Measurements from ENCODE around the gene CELF4. TPM values are rescaled to one million over a fixed set of nuclear protein-coding genes. Genes with fewer than 3 reads are reported as not detected.

CELF4 gene
- total RNA-seq, 1 experiment from 2014 or later, result not detected

- peak; percentile 30 for DNase-seq (ENCODE audit: low read depth)
Measured at GRCh38 chr18:37574113-37574512, 8.5 kb upstream of the CELF4 start.

GRCh38 chr18:37572736-37573135 lies 7.1 kb upstream of the CELF4 start:
- DNase-seq (ENCODE audit: low read depth), result no peak

GRCh38 chr18:37571266-37571665 lies 5.7 kb upstream of the CELF4 start:
- no peak for DNase-seq (ENCODE audit: low read depth)

GRCh38 chr18:37570336-37570930 lies 4.8 kb upstream of the CELF4 start:
- DNase-seq (ENCODE audit: low read depth), result no peak

GRCh38 chr18:37568671-37569070 lies 3.1 kb upstream of the CELF4 start:
- no peak for DNase-seq (ENCODE audit: low read depth)

- DNase-seq (ENCODE audit: low read depth), result no peak
Measured at GRCh38 chr18:37567994-37568359, 2.4 kb upstream of the CELF4 start.

- DNase-seq (ENCODE audit: low read depth), result no peak
Measured at GRCh38 chr18:37567061-37567993, 1.7 kb upstream of the CELF4 start.

GRCh38 chr18:37566479-37567060 lies 972 bp upstream of the CELF4 start:
- no peak for DNase-seq (ENCODE audit: low read depth)

- peak; percentile 20 for DNase-seq (ENCODE audit: low read depth)
Measured at GRCh38 chr18:37565977-37566478, 430 bp upstream of the CELF4 start.

GRCh38 chr18:37564711-37565100 lies 892 bp downstream of the CELF4 start:
- DNase-seq (ENCODE audit: low read depth), result peak; percentile 42

GRCh38 chr18:37563931-37564392 lies 1.6 kb downstream of the CELF4 start:
- no peak for DNase-seq (ENCODE audit: low read depth)

GRCh38 chr18:37561986-37562385 lies 3.6 kb downstream of the CELF4 start:
- no peak for DNase-seq (ENCODE audit: low read depth)

- no peak for DNase-seq (ENCODE audit: low read depth)
Measured at GRCh38 chr18:37560003-37560402, 5.6 kb downstream of the CELF4 start.

- no peak for DNase-seq (ENCODE audit: low read depth)
Measured at GRCh38 chr18:37559194-37559593, 6.4 kb downstream of the CELF4 start.

- no peak for DNase-seq (ENCODE audit: low read depth)
Measured at GRCh38 chr18:37554399-37554787, 11.2 kb downstream of the CELF4 start.

- DNase-seq (ENCODE audit: low read depth), result no peak
Measured at GRCh38 chr18:37553633-37554398, 11.8 kb downstream of the CELF4 start.

GRCh38 chr18:37552286-37552685 lies 13.3 kb downstream of the CELF4 start:
- DNase-seq (ENCODE audit: low read depth), result no peak

- no peak for DNase-seq (ENCODE audit: low read depth)
Measured at GRCh38 chr18:37551846-37552245, 13.8 kb downstream of the CELF4 start.

- DNase-seq (ENCODE audit: low read depth), result no peak
Measured at GRCh38 chr18:37551249-37551648, 14.3 kb downstream of the CELF4 start.

GRCh38 chr18:37550118-37550875 lies 15.3 kb downstream of the CELF4 start:
- no peak for DNase-seq (ENCODE audit: low read depth)

- DNase-seq (ENCODE audit: low read depth), result no peak
Measured at GRCh38 chr18:37548679-37549289, 16.8 kb downstream of the CELF4 start.
